HG02642 (cell line): ENCODE results near the gene DLL4.

ENCODE experiments used
- ATAC-seq: cut with Tn5 transposase; IDR thresholded peaks from one replicate; pipeline ENCODE4 v1.9.1; 2021; ENCODE audit warnings: mild to moderate bottlenecking; ENCODE audit not compliant: unreplicated experiment, poor library complexity

DLL4 gene

GRCh38 chr15:40984964-40985363 lies 55.8 kb downstream of the DLL4 start:
- no peak for ATAC-seq

- ATAC-seq = no peak
Observed at GRCh38 chr15:40985541-40986330, 56.6 kb downstream of the DLL4 start.

- no peak for ATAC-seq
Observed at GRCh38 chr15:40986820-40987219, 57.7 kb downstream of the DLL4 start.

GRCh38 chr15:40988156-40988555 lies 59.0 kb downstream of the DLL4 start:
- ATAC-seq = no peak
